Smooth muscle cell (in vitro differentiated cells): ENCODE data around the gene COPS7A. TPM values are rescaled to one million over a fixed set of nuclear protein-coding genes. Genes with fewer than 3 reads are reported as not detected.

Experiments
- DNase-seq: peaks from one replicate; lab custom pipeline; 2025; ENCODE audit not compliant: unreplicated experiment; lab: John Stamatoyannopoulos, UW
- H2AFZ ChIP-seq: fragments of 200-600 bp; sonication (generic); 2 replicates; pipeline ENCODE4 v1.6.0; 2016; ENCODE audit warnings: antibody characterized with exemption, low read depth, mild to moderate bottlenecking
- H3F3A ChIP-seq: fragments of 200-600 bp; sonication (generic); 2 replicates; pipeline ENCODE4 v1.6.0; 2017; ENCODE audit warnings: antibody characterized with exemption, low read depth
- H3K27ac ChIP-seq: fragments of 200-600 bp; sonication (generic); 2 replicates; pipeline ENCODE4 v1.5.1; 2016; ENCODE audit warnings: low read depth, mild to moderate bottlenecking
- H3K27me3 ChIP-seq: fragments of 200-600 bp; sonication (generic); 2 replicates; pipeline ENCODE4 v1.6.1; 2016; ENCODE audit warnings: low read depth, mild to moderate bottlenecking
- H3K36me3 ChIP-seq: fragments of 200-600 bp; sonication (generic); 2 replicates; pipeline ENCODE4 v1.5.1; 2016; ENCODE audit warnings: low read depth
- H3K4me1 ChIP-seq: fragments of 200-600 bp; sonication (generic); 2 replicates; pipeline ENCODE4 v1.5.1; 2016; ENCODE audit warnings: low read depth
- H3K4me2 ChIP-seq: fragments of 200-600 bp; sonication (generic); 2 replicates; pipeline ENCODE4 v1.6.0; 2016; ENCODE audit warnings: mild to moderate bottlenecking
- H3K4me3 ChIP-seq: fragments of 200-600 bp; sonication (generic); 2 replicates; pipeline ENCODE4 v1.5.1; 2016; ENCODE audit warnings: mild to moderate bottlenecking
- H3K79me2 ChIP-seq: fragments of 200-600 bp; sonication (generic); 2 replicates; pipeline ENCODE4 v1.6.0; 2016; ENCODE audit warnings: low read depth, mild to moderate bottlenecking
- H3K9ac ChIP-seq: fragments of 200-600 bp; sonication (generic); 2 replicates; pipeline ENCODE4 v1.6.0; 2016; ENCODE audit warnings: low read depth
- H3K9me3 ChIP-seq: fragments of 200-600 bp; sonication (generic); replicated peaks from 2 replicates; pipeline ENCODE4 v1.5.1; 2016; ENCODE audit warnings: low read depth
- H4K20me1 ChIP-seq: fragments of 200-600 bp; sonication (generic); 2 replicates; pipeline ENCODE4 v1.6.0; 2016; ENCODE audit warnings: low read depth
- WGBS: methylation state at CpG from one replicate; pipeline ENCODE4 v1.1.7; 2016; ENCODE audit warnings: low lambda C conversion rate; 5-methylcytosine and 5-hydroxymethylcytosine counted together
- polyA plus RNA-seq: library from polyadenylated mRNA; unstranded; fragments of >200 nt; fragmentation: Nextera tagmentation; extraction: Ambion mirVana; gene quantifications from 2 replicates; pipeline ENCODE4 v1.2.1, GENCODE V29; 2016
- total RNA-seq: library from RNA; depleted of rRNA; stranded (reverse); fragments of >200 nt; gene quantifications from 2 replicates; pipeline ENCODE4 v1.2.3, GENCODE V29; 2014
- TF ChIP-seq, protein P1 (sequence below): fragments of 200-600 bp; sonication (generic); IDR thresholded peaks from 2 replicates; pipeline ENCODE4 v1.5.1; 2017; ENCODE audit warnings: borderline replicate concordance, mild to moderate bottlenecking, antibody characterized with exemption; ENCODE audit not compliant: insufficient read depth, poor library complexity, severe bottlenecking

The COPS7A gene
- total and polyA plus RNA-seq, 2 experiments from 2014 or later = 56.6 to 105 TPM

DNA sequence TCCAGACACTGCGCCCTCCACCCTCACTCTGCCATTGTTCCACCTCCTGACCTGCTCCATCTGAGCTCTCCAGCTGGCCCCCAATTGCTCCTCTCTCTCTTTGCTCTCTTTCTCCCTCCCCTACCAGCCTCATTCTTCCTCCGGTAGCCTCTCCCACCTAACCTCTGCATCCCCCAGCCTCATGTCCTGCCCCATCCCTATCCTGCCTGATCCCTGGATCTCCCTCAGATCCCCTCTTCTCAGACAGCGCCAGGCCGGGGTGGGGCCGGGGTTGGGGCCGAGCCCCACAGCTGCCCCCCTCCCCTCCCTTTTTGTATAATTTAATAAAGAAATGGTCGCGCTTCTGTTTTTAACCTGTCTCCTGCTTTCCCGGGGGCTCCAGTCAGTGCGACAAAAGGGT is 46.8 kb downstream of the COPS7A start:
- 92% methylated on average over 10 of the region's 10 CpGs for WGBS

DNA sequence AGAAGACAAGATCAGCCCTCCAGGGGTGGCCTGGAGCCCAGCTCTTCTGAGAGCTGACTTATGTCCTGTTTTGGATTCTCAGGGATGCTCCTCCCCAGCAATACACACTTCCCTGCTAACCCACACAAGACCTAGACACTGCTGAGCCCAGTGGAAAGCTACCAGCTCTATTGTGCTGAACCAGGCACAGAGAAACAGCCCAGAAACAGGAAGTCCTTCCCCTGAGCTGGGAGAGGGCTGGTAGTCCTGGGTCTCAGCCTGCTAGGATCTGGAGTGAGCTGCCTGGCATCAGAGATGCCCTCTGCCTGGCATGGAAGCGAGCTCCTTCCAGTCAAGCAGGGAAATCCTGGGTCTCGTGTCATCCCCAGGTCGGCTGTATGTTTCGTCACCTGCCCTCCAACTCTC is 47.2 kb downstream of the COPS7A start:
- H3K4me1 ChIP-seq = peaks cover 40% of the 10 kb centered on the region
- peaks cover 7% of the 10 kb centered on the region for H3K27me3 ChIP-seq
- H3K4me2 ChIP-seq = no peak overlapping the region
- DNase-seq = no peak
- no peak overlapping the region for H3K9ac ChIP-seq
- H3K36me3 ChIP-seq = no peaks in the 10 kb centered on the region
- H4K20me1 ChIP-seq = peaks cover 46% of the 10 kb centered on the region
- peaks cover 9% of the 10 kb centered on the region for H3F3A ChIP-seq
- H3K9me3 ChIP-seq = no peaks in the 10 kb centered on the region
- TF ChIP-seq, protein P1, sequence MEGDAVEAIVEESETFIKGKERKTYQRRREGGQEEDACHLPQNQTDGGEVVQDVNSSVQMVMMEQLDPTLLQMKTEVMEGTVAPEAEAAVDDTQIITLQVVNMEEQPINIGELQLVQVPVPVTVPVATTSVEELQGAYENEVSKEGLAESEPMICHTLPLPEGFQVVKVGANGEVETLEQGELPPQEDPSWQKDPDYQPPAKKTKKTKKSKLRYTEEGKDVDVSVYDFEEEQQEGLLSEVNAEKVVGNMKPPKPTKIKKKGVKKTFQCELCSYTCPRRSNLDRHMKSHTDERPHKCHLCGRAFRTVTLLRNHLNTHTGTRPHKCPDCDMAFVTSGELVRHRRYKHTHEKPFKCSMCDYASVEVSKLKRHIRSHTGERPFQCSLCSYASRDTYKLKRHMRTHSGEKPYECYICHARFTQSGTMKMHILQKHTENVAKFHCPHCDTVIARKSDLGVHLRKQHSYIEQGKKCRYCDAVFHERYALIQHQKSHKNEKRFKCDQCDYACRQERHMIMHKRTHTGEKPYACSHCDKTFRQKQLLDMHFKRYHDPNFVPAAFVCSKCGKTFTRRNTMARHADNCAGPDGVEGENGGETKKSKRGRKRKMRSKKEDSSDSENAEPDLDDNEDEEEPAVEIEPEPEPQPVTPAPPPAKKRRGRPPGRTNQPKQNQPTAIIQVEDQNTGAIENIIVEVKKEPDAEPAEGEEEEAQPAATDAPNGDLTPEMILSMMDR = no peak
- H2AFZ ChIP-seq = no peak overlapping the region
- no peak overlapping the region for H3K4me3 ChIP-seq
- H3K79me2 ChIP-seq = peaks cover 22% of the 10 kb centered on the region
- H3K27ac ChIP-seq = no peak overlapping the region
- WGBS = 100% methylated on average over 4 of the region's 4 CpGs

More for the DNA sequence above, 46.8 kb downstream of the COPS7A start:
- peaks cover 40% of the 10 kb centered on the region for H3K4me1 ChIP-seq
- TF ChIP-seq, protein P1 = no peak
- H4K20me1 ChIP-seq = peaks cover 46% of the 10 kb centered on the region
- DNase-seq = no peak
- no peaks in the 10 kb centered on the region for H3K9me3 ChIP-seq
- no peak overlapping the region for H3K27ac ChIP-seq
- H3K9ac ChIP-seq = no peak overlapping the region
- H3K27me3 ChIP-seq = peaks cover 7% of the 10 kb centered on the region
- no peak overlapping the region for H3K4me3 ChIP-seq
- H3F3A ChIP-seq = peaks cover 9% of the 10 kb centered on the region
- peaks cover 22% of the 10 kb centered on the region for H3K79me2 ChIP-seq
- H3K36me3 ChIP-seq = no peaks in the 10 kb centered on the region
- H3K4me2 ChIP-seq = no peak overlapping the region
- no peak overlapping the region for H2AFZ ChIP-seq

DNA sequence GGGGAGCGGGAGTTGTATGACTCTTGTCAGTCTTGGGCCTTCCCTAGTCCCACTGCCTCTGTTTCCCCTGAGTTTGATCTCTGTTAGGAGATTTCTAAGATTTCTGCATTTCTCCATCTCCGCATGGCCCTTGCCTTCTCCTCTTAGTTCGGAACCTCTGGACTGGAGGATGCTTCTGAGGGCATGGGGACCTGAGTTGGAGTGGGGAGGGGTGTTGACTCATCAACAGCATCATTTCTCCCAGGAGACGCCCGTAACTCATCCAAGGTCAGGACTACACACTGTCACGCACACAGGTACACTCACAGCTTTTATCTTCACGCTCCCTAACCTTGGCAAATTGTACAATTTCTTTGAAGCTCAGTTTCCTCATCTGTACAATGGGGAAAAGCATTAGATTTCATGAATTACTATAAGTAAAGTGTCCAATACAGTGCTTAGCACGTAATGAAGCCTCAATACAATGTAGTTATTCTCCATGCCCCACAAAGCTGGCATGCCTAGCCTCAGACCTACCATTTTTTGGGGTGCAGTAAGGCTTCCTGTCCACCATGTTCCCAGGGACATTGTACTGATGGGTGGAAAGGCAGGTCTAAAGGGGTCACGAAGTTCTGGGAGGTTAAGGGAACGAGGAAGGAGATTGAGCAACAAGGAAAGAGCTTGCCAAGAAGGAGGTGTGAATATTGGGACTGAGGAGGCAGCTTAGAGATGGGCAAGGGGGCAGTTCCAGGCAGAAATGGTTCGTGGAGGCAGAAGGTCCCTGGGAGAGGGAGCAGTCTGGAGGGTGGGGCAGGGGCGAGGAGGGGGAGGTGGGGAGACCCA is 47.9 kb downstream of the COPS7A start:
- H3K4me2 ChIP-seq = no peak overlapping the region
- no peak overlapping the region for H3K9ac ChIP-seq
- H3K9me3 ChIP-seq = no peaks in the 10 kb centered on the region
- 83% methylated on average over 11 of the region's 12 CpGs for WGBS
- no peak for DNase-seq
- peaks cover 7% of the 10 kb centered on the region for H3K27me3 ChIP-seq
- no peaks in the 10 kb centered on the region for H3K36me3 ChIP-seq
- H2AFZ ChIP-seq = no peak overlapping the region
- H3K4me3 ChIP-seq = no peak overlapping the region
- peaks cover 40% of the 10 kb centered on the region for H3K4me1 ChIP-seq
- TF ChIP-seq, protein P1 = no peak
- H3K27ac ChIP-seq = no peak overlapping the region
- peaks cover 46% of the 10 kb centered on the region for H4K20me1 ChIP-seq
- H3K79me2 ChIP-seq = peaks cover 22% of the 10 kb centered on the region
- H3F3A ChIP-seq = peaks cover 9% of the 10 kb centered on the region

DNA sequence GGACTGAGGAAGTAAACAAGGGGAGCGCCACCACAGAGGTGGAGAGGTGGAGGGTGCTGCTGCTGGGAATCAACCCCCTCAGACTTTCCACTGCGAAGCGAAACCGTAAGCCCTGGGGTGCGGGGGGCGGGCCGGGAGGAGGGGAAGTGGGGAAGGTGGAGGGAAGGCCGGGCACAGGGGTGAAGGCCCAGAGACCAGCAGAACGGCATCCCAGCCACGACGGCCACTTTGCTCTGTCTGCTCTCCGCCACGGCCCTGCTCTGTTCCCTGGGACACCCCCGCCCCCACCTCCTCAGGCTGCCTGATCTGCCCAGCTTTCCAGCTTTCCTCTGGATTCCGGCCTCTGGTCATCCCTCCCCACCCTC is 48.5 kb downstream of the COPS7A start, which contains the start of gene LAG3:
LAG3 (plus strand) TSS at position 190 of the 365 bp plus-strand sequence. CDS start 333 bp downstream, outside the sequence.
- 33% methylated on average over 6 of the region's 15 CpGs for WGBS
- Histone ChIP-seq H3K4me3 (peak within 1 kb of the TSS; percentile 31), H3K27me3 (peaks cover 7% of the 10 kb centered on the region), H3K9ac (no peak within 1 kb of the TSS), H3K9me3 (no peaks in the 10 kb centered on the region), H4K20me1 (peaks cover 40% of the 10 kb centered on the region), H3K36me3 (no peaks in the 10 kb centered on the region), H3F3A (peaks cover 5% of the 10 kb centered on the region), H3K4me2 (peak within 1 kb of the TSS; percentile 77), H2AFZ (no peak within 1 kb of the TSS), H3K4me1 (peaks cover 40% of the 10 kb centered on the region), H3K79me2 (peaks cover 16% of the 10 kb centered on the region), H3K27ac (no peak within 1 kb of the TSS)
- TF ChIP-seq, protein P1 = no peak
- no peak for DNase-seq
